ENCODE results near the gene SNRPA1.

SNRPA1 gene

DNA sequence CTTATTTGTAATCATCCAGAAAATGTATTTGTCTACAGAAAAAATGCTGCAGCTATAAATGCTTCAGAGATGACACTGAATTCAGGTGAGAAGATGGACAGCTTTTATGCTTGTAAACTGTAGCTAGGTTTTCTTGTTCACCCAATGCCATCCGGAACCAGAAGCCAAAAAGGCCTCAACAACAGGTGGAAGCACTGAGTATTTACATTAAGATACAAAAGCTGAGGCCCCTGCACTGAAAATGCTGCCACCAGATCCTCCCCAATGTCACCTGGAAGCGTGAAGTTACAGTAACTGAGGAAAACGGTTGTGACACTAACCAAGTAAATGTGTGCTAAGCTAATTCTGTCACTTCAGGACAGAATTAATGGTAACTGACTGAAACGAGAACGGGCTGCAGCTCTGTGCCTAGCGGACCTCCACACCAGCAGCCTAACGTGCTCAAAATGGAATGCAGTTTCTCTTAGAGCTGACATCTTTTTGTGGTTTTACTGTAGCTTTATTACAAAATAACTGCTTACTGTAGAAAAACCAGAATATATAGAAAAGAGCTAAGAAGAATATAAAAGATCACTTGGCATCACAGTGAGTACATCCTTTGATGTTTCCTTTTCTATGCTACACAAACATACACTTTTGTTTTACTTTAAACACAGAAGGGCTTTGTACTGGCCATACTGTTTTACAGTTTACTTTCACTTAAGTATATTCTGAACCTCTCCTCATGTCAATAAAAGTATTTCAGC lies 50.8 kb downstream of the SNRPA1 start:
- no peak for DNase-seq

DNA sequence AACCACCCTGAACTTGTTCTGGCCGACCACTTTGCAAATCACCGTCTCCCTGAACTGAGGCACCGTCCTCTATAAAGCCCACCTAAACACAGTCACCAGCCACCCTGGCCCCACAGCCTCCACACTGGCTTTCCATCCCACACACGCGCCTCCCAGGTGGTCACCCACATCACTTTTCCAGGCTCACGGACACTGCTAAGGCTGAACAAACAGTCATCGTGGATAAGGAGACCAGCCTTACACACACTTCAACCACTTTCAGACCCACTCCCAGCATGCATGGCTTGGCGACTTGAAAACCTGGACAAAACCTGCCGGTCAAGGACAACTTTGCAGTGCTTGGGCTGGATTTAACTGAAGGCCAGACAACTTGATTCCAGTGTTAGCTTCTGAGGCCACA lies 51.6 kb downstream of the SNRPA1 start:
- no peak for DNase-seq

DNA sequence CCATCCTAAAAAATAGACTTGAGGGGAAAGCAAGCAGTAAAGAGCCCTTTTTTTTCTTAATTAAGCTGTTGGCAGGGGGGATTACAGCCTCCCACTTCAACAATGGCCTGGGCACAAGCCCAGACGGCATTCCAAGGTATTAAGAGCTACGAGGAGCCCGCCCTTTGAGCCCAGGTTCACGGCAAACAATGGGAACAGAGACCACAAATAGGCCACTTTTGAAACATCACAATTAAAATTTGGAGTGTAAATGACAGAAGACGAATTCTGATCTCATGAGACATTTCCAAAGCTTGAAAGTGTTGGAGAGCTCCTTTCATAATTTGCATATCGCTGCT lies 52.1 kb downstream of the SNRPA1 start:
- DNase-seq, result no peak

DNA sequence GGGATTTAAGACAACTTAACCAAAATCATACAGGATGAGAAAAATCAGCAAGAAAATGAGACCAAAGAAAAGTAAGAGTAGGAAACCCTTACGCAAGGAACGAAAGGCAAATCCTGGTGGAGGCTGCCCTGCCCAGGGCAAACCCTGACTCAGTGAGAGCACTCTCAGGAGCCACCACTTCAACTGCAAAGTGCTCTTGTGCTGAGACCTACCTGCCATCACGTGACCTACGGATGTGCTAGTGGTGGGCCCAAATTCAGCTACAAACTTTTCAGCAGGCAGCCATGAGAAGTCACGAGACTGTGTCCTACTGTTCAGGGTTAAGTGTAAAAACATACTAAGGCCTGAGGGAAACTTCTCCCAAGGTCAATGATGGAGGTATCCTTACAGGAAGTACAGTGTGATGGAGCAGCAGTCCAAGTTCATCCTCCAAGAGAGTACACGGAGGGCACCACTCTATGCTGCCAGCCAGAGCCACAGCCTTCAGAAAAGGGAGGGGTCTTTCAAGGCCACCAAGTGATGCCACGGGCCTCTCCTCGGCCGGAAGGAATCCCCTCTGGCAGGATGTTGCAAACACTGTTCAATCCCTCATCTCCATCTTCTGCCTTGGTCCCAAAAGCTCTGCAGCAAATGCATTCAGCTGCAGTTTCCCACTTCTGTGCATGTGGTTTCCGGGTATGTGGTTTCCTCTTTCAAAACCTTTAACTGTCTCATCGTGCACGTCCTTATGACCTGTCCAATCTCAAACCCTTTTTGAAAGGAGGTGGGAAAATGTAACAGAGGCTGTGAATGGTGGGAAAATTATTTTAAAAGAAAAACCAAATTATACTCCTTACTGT lies 52.7 kb downstream of the SNRPA1 start:
- DNase-seq, result no peak

DNA sequence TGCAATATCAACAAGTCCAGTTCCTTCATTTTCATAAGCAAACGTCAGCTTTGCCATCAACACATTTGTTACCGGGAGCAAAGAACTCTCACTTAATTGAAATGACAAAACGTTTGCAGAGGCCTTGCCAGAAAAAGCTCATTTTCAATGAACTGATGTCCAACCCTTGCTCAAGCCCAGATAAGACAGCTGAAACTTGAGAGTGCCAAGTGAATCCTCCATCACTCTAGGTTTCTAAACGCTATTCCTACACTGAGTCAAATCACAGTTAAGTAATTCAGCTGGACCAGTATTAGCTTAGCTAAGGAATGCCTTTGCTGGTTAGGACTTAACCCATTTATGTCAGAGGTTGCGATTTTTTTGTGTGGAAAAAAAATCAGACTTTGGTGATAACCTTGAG lies 54.7 kb downstream of the SNRPA1 start:
- DNase-seq, result no peak

DNA sequence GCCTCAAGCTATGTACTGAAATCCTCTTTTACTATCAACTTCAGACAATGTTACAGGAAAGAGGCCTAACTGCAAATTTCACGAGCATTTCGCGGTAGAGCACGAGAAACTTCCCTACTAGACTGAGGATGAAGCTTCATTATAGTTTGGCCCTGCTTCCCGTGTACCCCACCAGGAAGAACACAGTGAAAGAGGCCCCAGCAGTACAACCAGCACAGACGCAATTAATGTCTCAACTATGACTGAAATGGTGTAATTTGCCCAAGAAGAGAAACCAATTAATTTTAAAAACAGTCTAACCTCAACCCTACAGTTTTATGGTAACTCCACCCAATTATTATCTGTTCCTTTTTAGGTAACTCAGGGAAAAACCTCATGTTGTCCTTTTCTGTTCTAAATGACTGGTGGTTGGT lies 55.3 kb downstream of the SNRPA1 start:
- no peak for DNase-seq

DNA sequence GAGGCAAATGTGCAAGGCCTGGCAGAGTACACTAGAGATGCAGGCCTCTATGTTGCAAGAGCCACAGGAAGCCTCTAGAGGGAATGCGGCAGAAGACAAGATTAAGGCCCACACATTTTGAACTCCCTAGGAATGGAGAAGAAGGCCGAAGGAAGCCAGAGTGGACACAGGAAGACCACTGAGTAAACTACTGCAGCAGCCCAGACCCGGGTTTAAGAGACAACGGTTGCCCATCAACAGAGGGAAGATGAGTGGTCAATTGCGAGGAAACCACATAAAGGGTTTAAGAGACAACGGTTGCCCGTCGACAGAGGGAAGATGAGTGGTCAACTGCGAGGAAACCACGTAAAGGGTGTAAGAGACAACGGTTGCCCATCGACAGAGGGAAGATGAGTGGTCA lies 57.8 kb downstream of the SNRPA1 start:
- no peak for DNase-seq

DNA sequence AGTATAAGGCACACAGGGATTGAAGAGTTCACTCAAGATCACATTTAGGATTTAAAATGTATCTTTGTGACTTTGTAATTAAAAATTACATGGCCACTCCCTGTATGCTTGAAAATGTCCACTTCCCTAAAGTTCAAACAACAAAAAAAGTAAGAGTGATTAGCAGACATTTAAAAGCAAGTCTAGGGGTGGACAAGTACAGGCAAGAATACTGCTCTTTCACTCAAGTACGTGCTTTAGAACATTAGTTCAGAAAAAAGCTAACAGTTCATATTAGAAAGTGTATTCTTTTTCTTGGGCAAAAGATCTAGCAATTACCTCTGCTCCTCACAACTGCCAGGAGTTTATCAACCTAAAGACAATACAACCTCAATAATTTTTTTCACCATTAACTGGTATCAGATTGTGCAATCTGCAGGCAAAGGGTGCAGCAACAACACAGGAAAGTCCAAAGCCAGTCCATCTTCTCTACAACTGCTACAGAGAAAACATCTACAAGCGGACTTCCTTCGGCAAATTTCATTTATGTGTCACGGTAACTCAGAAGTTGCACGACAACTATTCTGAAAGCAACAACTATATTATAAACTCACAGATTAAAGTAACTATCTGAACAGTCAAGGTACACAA lies 61.3 kb downstream of the SNRPA1 start:
- DNase-seq, result no peak

DNA sequence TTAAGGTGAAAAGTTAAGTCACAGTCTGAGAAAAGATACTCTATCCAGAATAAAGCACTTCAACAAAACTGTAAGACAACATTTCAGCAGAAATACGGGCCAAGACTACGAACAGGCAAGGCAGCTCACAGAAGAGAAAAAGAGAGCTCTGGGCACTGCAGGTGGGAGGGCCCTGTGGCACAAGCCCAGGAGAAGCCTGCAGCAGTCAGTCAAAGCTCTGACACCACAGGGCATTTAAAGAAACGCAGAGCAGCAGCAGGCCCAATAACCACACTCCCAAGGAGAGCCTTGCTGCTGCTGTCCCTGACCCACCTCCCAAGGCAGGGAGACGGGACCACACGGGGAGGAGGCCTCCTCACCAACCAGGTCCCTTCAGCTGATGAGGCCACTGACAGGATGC lies 62.4 kb downstream of the SNRPA1 start:
- peak in 6 of 51 donors; percentile 16 to 41 (median 21) for DNase-seq
